GM12878 (cell line): ENCODE data around the gene BRD9. TPM values are rescaled to one million over a fixed set of nuclear protein-coding genes. Genes with fewer than 3 reads are reported as not detected.

Source experiments
- ATAC-seq: fragments of 200-7000 bp; cut with Tn5 transposase; 3 replicates; pipeline ENCODE4 v1.9.1; 2020; ENCODE audit warnings: mild to moderate bottlenecking, moderate library complexity
- BruUV-seq: library from RNA; stranded (reverse); fragments of 400-500 nt; replicated peaks from 2 replicates; lab custom pipeline; 2021; lab: Mats Ljungman, UMichigan
- CTCF ChIA-PET: fragments of 300-600 bp; sonication (Branson Sonifier 250); formaldehyde crosslinking; extraction: SDS; loops from one replicate; lab custom pipeline; 2021; ENCODE audit warnings: inconsistent platforms; lab: Yijun Ruan, JAX
- POLR2A ChIA-PET: fragments of 350-600 bp; formaldehyde crosslinking; extraction: SDS; loops from one replicate; lab custom pipeline; 2021; ENCODE audit warnings: inconsistent platforms; lab: Charles Lee
- RAD21 ChIA-PET: fragments of 300-600 bp; sonication (Branson Sonifier 250); formaldehyde crosslinking; loops from one replicate; lab custom pipeline; 2023; ENCODE audit warnings: antibody characterized with exemption; ENCODE audit not compliant: unreplicated experiment; lab: Charles Lee
- SMC1A ChIA-PET: fragments of 300-600 bp; sonication (Branson Sonifier 250); formaldehyde crosslinking; loops from one replicate; lab custom pipeline; 2023; ENCODE audit not compliant: unreplicated experiment, uncharacterized antibody; lab: Charles Lee
- DNase-seq: peaks from one replicate; pipeline ENCODE4 v3.0.0-alpha.2; 2011; ENCODE audit warnings: low read depth, low spot score
- FAIRE-seq: peaks from 3 replicates; lab custom pipeline; 2011; peaks lifted over from hg19 to GRCh38; lab: Jason Lieb, UNC
- H2AFZ ChIP-seq: 2 replicates; pipeline ENCODE4 v1.6.0; 2011; ENCODE audit warnings: low read depth, low read length, control low read depth; ENCODE audit not compliant: control insufficient read depth
- H3K27ac ChIP-seq: 2 replicates; pipeline ENCODE4 v1.5.1; 2011; ENCODE audit warnings: control low read depth; ENCODE audit not compliant: control insufficient read depth, insufficient read depth
- H3K27me3 ChIP-seq, 2 experiments: replicated peaks in 1 of 2; 2 replicates each; pipeline versions ENCODE4 v1.6.0 to v1.6.1; 2011; ENCODE audit warnings: low read length in 1 of 2; ENCODE audit not compliant: control insufficient read depth in 2 of 2, insufficient read depth in 2 of 2
- H3K36me3 ChIP-seq, 2 experiments: 2 replicates each; pipeline ENCODE4 v1.5.1; 2011; ENCODE audit warnings: low read length in 1 of 2; ENCODE audit not compliant: control insufficient read depth in 2 of 2, insufficient read depth in 2 of 2
- H3K4me1 ChIP-seq: 2 replicates; pipeline ENCODE4 v1.6.1; 2011; ENCODE audit warnings: mild to moderate bottlenecking, low read length, moderate library complexity, mixed read lengths; ENCODE audit not compliant: control insufficient read depth, insufficient read depth
- H3K4me2 ChIP-seq: 2 replicates; pipeline ENCODE4 v1.6.0; 2011; ENCODE audit warnings: control low read depth; ENCODE audit not compliant: control insufficient read depth, insufficient read depth
- H3K4me3 ChIP-seq: fragments of 200-600 bp; sonication (generic); 2 replicates; pipeline ENCODE4 v1.5.1; 2016
- H3K79me2 ChIP-seq: 2 replicates; pipeline ENCODE4 v1.6.0; 2011; ENCODE audit warnings: low read length; ENCODE audit not compliant: control insufficient read depth, insufficient read depth
- H3K9ac ChIP-seq: 2 replicates; pipeline ENCODE4 v1.8.0; 2011; ENCODE audit warnings: low read length, control low read depth, mixed read lengths; ENCODE audit not compliant: control insufficient read depth, insufficient read depth
- H3K9me3 ChIP-seq: replicated peaks from 3 replicates; pipeline ENCODE4 v1.5.1; 2011; ENCODE audit warnings: mild to moderate bottlenecking, low read length; ENCODE audit not compliant: control insufficient read depth, insufficient read depth
- H4K20me1 ChIP-seq: 2 replicates; pipeline ENCODE4 v1.6.0; 2011; ENCODE audit not compliant: control insufficient read depth, insufficient read depth
- CREM ChIP-seq: IDR thresholded peaks from 2 replicates; pipeline ENCODE4 v1.6.1; 2014; ENCODE audit warnings: antibody characterized with exemption, low read depth
- DPF2 ChIP-seq: fragments of 450-650 bp; IDR thresholded peaks from 2 replicates; pipeline ENCODE4 v1.6.1; 2017; ENCODE audit warnings: mild to moderate bottlenecking
- IKZF1 ChIP-seq: fragments of 450-650 bp; conservative IDR thresholded peaks from 2 replicates; pipeline ENCODE4 v1.6.1; 2017; ENCODE audit warnings: antibody characterized with exemption, mild to moderate bottlenecking
- IKZF2 ChIP-seq, 2 experiments: fragments of 450-650 bp; IDR thresholded peaks; 2 replicates each; pipeline ENCODE4 v1.6.1; 2017; ENCODE audit warnings: mild to moderate bottlenecking in 2 of 2, moderate library complexity in 2 of 2
- KDM1A ChIP-seq: fragments of 200-600 bp; sonication (generic); IDR thresholded peaks from 2 replicates; pipeline ENCODE4 v1.6.1; 2016; ENCODE audit warnings: borderline replicate concordance
- NFIC ChIP-seq: IDR thresholded peaks from 2 replicates; pipeline ENCODE4 v1.6.1; 2012; ENCODE audit warnings: low read depth, mild to moderate bottlenecking, inconsistent platforms, low read length, moderate library complexity
- SRF ChIP-seq, 2 experiments: IDR thresholded peaks; 2 replicates each; pipeline ENCODE4 v1.6.1; 2011; ENCODE audit warnings: low read depth in 2 of 2, low read length in 2 of 2, mild to moderate bottlenecking in 1 of 2, moderate library complexity in 1 of 2
- STAT1 ChIP-seq: fragments of 450-650 bp; conservative IDR thresholded peaks from 2 replicates; pipeline ENCODE4 v1.6.1; 2014; ENCODE audit warnings: antibody characterized with exemption, mild to moderate bottlenecking
- TAF1 ChIP-seq: IDR thresholded peaks from 2 replicates; pipeline ENCODE4 v1.6.1; 2011; ENCODE audit warnings: mild to moderate bottlenecking, low read depth, low read length, borderline replicate concordance
- ZNF24 ChIP-seq: fragments of 450-650 bp; IDR thresholded peaks from 2 replicates; pipeline ENCODE4 v1.6.1; 2017; ENCODE audit warnings: antibody characterized with exemption, mild to moderate bottlenecking
- ZNF274 ChIP-seq: IDR thresholded peaks from one replicate; pipeline ENCODE4 v1.8.0; 2011; ENCODE audit not compliant: insufficient read length, insufficient read depth
- WGBS: methylation state at CpG from one replicate; pipeline ENCODE4 v1.1.6; 2016; ENCODE audit warnings: low lambda C conversion rate; ENCODE audit not compliant: insufficient replicate concordance, insufficient coverage; ENCODE audit errors: missing lambda C conversion rate; 5-methylcytosine and 5-hydroxymethylcytosine counted together
- in situ Hi-C: fragments of 300-500 bp; cut with MboI; formaldehyde crosslinking; loops from 9 replicates; pipeline ENCODE4 v1.14.3; 2018; ENCODE audit warnings: mixed read lengths
- intact Hi-C: fragments of 100-400 bp; cut with micrococcal nuclease; formaldehyde crosslinking; loops from one replicate; pipeline ENCODE4 v1.14.2; 2022; ENCODE audit not compliant: unreplicated experiment
- polyA plus RNA-seq, 11 experiments: library from polyadenylated mRNA; depleted of rRNA in 4 of 11; unstranded in 6 of 11; stranded (reverse) in 5 of 11; fragments of >200 nt; fragmentation: Nextera tagmentation in 4 of 11; fragmentation: Illumina TruSeq in 1 of 11; extraction: Ambion mirVana in 4 of 11; extraction: Trizol in 1 of 11; gene quantifications; 1 replicate in 1 of 11; 2 replicates in 10 of 11; pipeline versions ENCODE4 v1.2.1 to v1.2.3, GENCODE V29; 2011 to 2016; ENCODE audit warnings: inconsistent platforms in 2 of 11, missing spikeins in 2 of 11, low read depth in 1 of 11
- total RNA-seq, 4 experiments: library from RNA; depleted of rRNA in 3 of 4; stranded (reverse); fragments of >200 nt in 3 of 4; fragmentation: Illumina TruSeq in 1 of 4; extraction: Trizol in 1 of 4; gene quantifications; 2 replicates each; pipeline versions ENCODE4 v1.2.1 to v1.2.3, GENCODE V29; 2013 to 2021

Gene BRD9
- total and polyA plus RNA-seq, 10 of the 15 experiments (the other 5 are each of a cell fraction or from before 2014, with no cell fraction given) = 2.0 to 48.6 (median 32.4) TPM

GRCh38 chr5:905139-905642 is 12.6 kb upstream of the BRD9 start (continued):
- TF ChIP-seq STAT1 = no peak
- no peak for TF ChIP-seq SRF (IDR thresholded peaks at IDR 0.05; ENCODE audit: low read depth in 2 of 2, low read length in 2 of 2)
- TF ChIP-seq, all 136 proteins: peak for 0

DNA sequence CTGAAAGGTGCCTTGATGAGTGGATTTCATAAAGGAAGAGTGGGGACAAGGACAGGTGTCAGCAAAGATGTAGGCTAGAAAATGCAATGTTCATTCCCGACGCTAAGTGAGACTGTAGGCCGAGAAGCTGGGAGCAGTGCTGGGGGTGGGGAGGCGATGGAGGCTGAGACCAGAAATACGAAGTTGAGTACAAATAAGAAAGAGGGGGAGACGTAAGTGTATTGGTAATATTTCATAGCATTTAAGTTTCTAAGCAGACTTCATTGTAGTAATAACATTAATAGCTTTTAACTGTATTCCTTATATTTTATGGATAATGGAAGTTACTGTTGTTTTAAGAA is 11.1 kb upstream of the BRD9 start:
- Histone ChIP-seq H3K9me3 (no peaks in the 10 kb centered on the region), H3K27me3 (no peaks in the 10 kb centered on the region), H3K4me2 (no peak overlapping the region), H3K79me2 (no peaks in the 10 kb centered on the region), H3K4me1 (no peaks in the 10 kb centered on the region), H4K20me1 (no peaks in the 10 kb centered on the region), H3K36me3 (peaks cover 12 to 17% of the 10 kb centered on the region in 2 experiments; a peak in 3 of 4 replicates), H2AFZ (no peak overlapping the region), H3K4me3 (no peak overlapping the region), H3K9ac (no peak overlapping the region), H3K27ac (no peak overlapping the region)
- CTCF ChIA-PET = interaction anchor here (1.3 to 4.5 kb wide), 9 partner anchors 9 to 715 kb away, joined by 3 to 24 read pairs (median 5); partner anchors contain the start of genes BRD9 and TRIP13
- no peak for ATAC-seq
- POLR2A ChIA-PET = no interaction called here
- TF ChIP-seq ZNF24 (no peak), IKZF2 (IDR thresholded peaks at IDR 0.05) (no peak), KDM1A (no peak), IKZF1 (no peak), ZNF274 (no peak), DPF2 (no peak), NFIC (no peak), CREM (no peak), TAF1 (no peak)
- no peak for DNase-seq
- WGBS = 91% methylated on average over 6 of the region's 6 CpGs
- no peak for FAIRE-seq
- in situ Hi-C loops (loop anchor here (5.0 kb wide), 1 partner anchor 231 kb away; no protein-coding TSS in a partner anchor), intact Hi-C loops (loop anchor here (2.0 kb wide), 1 partner anchor 233 kb away; no protein-coding TSS in a partner anchor)
- SMC1A ChIA-PET = interaction anchor here (1.0 to 2.3 kb wide), 3 partner anchors 11 to 715 kb away, joined by 3 to 8 read pairs (median 6); partner anchors contain the start of genes BRD9 and TRIP13
- no TSS peak for BruUV-seq
- RAD21 ChIA-PET = interaction anchor here (1.2 to 3.6 kb wide), 5 partner anchors 11 to 587 kb away, joined by 3 to 12 read pairs (median 5); partner anchors contain the start of genes BRD9 and TRIP13
